Calu3 (cell line): ENCODE data around the gene FGGY. TPM values are rescaled to one million over a fixed set of nuclear protein-coding genes. Genes with fewer than 3 reads are reported as not detected.
"Not testable (repeated sequence)": the region's sequence is repeated elsewhere in the genome, so short reads cannot be mapped to it uniquely, and the experiment has no call there.

Experiments
- BruUV-seq: library from RNA; stranded (reverse); fragments of 400-500 nt; replicated peaks from 2 replicates; lab custom pipeline; 2021; lab: Mats Ljungman, UMichigan
- CTCF ChIA-PET: fragments of 300-600 bp; sonication (Branson Sonifier 250); formaldehyde crosslinking; loops from one replicate; lab custom pipeline; 2022; ENCODE audit warnings: antibody characterized with exemption; lab: Charles Lee
- DNase-seq: peaks from one replicate; pipeline ENCODE4 v3.0.0; 2022
- H3K27ac Mint-ChIP-seq: one replicate; pipeline ENCODE4 v1.8.0; 2022; ENCODE audit warnings: mixed read lengths; ENCODE audit not compliant: unreplicated experiment
- H3K27me3 Mint-ChIP-seq: one replicate; pipeline ENCODE4 v1.8.0; 2022; ENCODE audit warnings: mixed read lengths; ENCODE audit not compliant: unreplicated experiment
- H3K36me3 Mint-ChIP-seq: one replicate; pipeline ENCODE4 v1.8.0; 2022; ENCODE audit warnings: mild to moderate bottlenecking, moderate library complexity, mixed read lengths; ENCODE audit not compliant: insufficient read depth, unreplicated experiment
- H3K4me1 Mint-ChIP-seq: one replicate; pipeline ENCODE4 v1.8.0; 2022; ENCODE audit warnings: mild to moderate bottlenecking, low read depth, mixed read lengths; ENCODE audit not compliant: unreplicated experiment
- H3K4me3 Mint-ChIP-seq: one replicate; pipeline ENCODE4 v1.8.0; 2022; ENCODE audit warnings: mild to moderate bottlenecking, low read depth, moderate library complexity, mixed read lengths; ENCODE audit not compliant: unreplicated experiment
- H3K9me3 Mint-ChIP-seq: one replicate; pipeline ENCODE4 v1.8.0; 2022; ENCODE audit warnings: low read depth, mixed read lengths; ENCODE audit not compliant: unreplicated experiment
- intact Hi-C: fragments of 100-400 bp; cut with micrococcal nuclease; formaldehyde crosslinking; loops from one replicate; pipeline ENCODE4 v1.10.0; 2022; ENCODE audit not compliant: unreplicated experiment
- total RNA-seq: library from RNA; stranded (reverse); gene quantifications from 2 replicates; pipeline ENCODE4 v1.2.3, GENCODE V29; 2022
- TF ChIP-seq, protein P1 (sequence below): fragments of 200-600 bp; IDR thresholded peaks from one replicate; pipeline ENCODE4 v1.8.0; 2022; ENCODE audit warnings: antibody characterized with exemption; ENCODE audit not compliant: unreplicated experiment

FGGY gene
- total RNA-seq, 1 experiment from 2014 or later, result 11.1 TPM

GRCh38 chr1:59556398-59556797, 259.5 kb downstream of the FGGY start:
- intact Hi-C loops, result loop anchor here (2.0 to 10.0 kb wide), 5 partner anchors 56 to 772 kb away; partner anchors contain the start of genes FGGY and JUN
- Mint-ChIP-seq H3K27me3 (no peaks in the 10 kb centered on the region), H3K9me3 (peaks cover 6% of the 10 kb centered on the region), H3K4me3 (peak overlapping the region; percentile 24), H3K4me1 (peaks cover 61% of the 10 kb centered on the region), H3K36me3 (peaks cover 11% of the 10 kb centered on the region), H3K27ac (peak overlapping the region; percentile 82)
- TF ChIP-seq, protein P1, sequence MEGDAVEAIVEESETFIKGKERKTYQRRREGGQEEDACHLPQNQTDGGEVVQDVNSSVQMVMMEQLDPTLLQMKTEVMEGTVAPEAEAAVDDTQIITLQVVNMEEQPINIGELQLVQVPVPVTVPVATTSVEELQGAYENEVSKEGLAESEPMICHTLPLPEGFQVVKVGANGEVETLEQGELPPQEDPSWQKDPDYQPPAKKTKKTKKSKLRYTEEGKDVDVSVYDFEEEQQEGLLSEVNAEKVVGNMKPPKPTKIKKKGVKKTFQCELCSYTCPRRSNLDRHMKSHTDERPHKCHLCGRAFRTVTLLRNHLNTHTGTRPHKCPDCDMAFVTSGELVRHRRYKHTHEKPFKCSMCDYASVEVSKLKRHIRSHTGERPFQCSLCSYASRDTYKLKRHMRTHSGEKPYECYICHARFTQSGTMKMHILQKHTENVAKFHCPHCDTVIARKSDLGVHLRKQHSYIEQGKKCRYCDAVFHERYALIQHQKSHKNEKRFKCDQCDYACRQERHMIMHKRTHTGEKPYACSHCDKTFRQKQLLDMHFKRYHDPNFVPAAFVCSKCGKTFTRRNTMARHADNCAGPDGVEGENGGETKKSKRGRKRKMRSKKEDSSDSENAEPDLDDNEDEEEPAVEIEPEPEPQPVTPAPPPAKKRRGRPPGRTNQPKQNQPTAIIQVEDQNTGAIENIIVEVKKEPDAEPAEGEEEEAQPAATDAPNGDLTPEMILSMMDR, result no peak
- BruUV-seq, result no TSS peak
- CTCF ChIA-PET, result interaction anchor here (0.5 to 1.4 kb wide), 2 partner anchors 40 to 57 kb away, joined by 4 to 6 read pairs; no protein-coding TSS in a partner anchor
- no peak for DNase-seq

- intact Hi-C loops, result loop anchor here (2.0 to 10.0 kb wide), 5 partner anchors 56 to 772 kb away; partner anchors contain the start of genes FGGY and JUN
- no peaks in the 10 kb centered on the region for H3K27me3 Mint-ChIP-seq
- BruUV-seq, result no TSS peak
- peaks cover 61% of the 10 kb centered on the region for H3K4me1 Mint-ChIP-seq
- peak overlapping the region; percentile 82 for H3K27ac Mint-ChIP-seq
- peaks cover 11% of the 10 kb centered on the region for H3K36me3 Mint-ChIP-seq
- DNase-seq, result peak; percentile 81
- peak overlapping the region; percentile 24 for H3K4me3 Mint-ChIP-seq
- TF ChIP-seq, protein P1, result no peak
- CTCF ChIA-PET, result interaction anchor here (1.4 kb wide), 1 partner anchor 58 kb away, joined by 6 read pairs; no protein-coding TSS in a partner anchor
- H3K9me3 Mint-ChIP-seq, result peaks cover 6% of the 10 kb centered on the region
Measured at GRCh38 chr1:59556802-59557548, 260.1 kb downstream of the FGGY start.

GRCh38 chr1:59557549-59557885, 260.6 kb downstream of the FGGY start:
- Mint-ChIP-seq H3K27me3 (no peaks in the 10 kb centered on the region), H3K36me3 (peaks cover 11% of the 10 kb centered on the region), H3K4me3 (peak overlapping the region; percentile 24), H3K9me3 (peaks cover 6% of the 10 kb centered on the region), H3K4me1 (peaks cover 60% of the 10 kb centered on the region), H3K27ac (peak overlapping the region; percentile 82)
- no peak for DNase-seq
- CTCF ChIA-PET, result interaction anchor here (1.4 kb wide), 1 partner anchor 58 kb away, joined by 6 read pairs; no protein-coding TSS in a partner anchor
- no TSS peak for BruUV-seq
- intact Hi-C loops, result loop anchor here (2.0 to 10.0 kb wide), 5 partner anchors 57 to 773 kb away; partner anchors contain the start of genes FGGY and JUN
- TF ChIP-seq, protein P1, result no peak

- DNase-seq, H3K4me3 Mint-ChIP-seq, CTCF ChIA-PET, H3K27ac Mint-ChIP-seq, H3K27me3 Mint-ChIP-seq, BruUV-seq: not testable (repeated sequence)
- peaks cover 50% of the 10 kb centered on the region for H3K4me1 Mint-ChIP-seq
- H3K36me3 Mint-ChIP-seq, result peaks cover 11% of the 10 kb centered on the region
- intact Hi-C loops, result loop anchor here (5.0 to 10.0 kb wide), 3 partner anchors 79 to 774 kb away; partner anchors contain the start of gene JUN
- H3K9me3 Mint-ChIP-seq, result peaks cover 10% of the 10 kb centered on the region
Measured at GRCh38 chr1:59558580-59558979, 261.7 kb downstream of the FGGY start.
